ENCODE measurements around the gene RBPJ.

RBPJ gene

GRCh38 chr4:26457412-26457811, 136.6 kb downstream of the RBPJ start:
- H3K36me3 Mint-ChIP-seq (ENCODE audit: low read depth), result no peaks in the 10 kb centered on the region
- TF ChIP-seq, protein P1, sequence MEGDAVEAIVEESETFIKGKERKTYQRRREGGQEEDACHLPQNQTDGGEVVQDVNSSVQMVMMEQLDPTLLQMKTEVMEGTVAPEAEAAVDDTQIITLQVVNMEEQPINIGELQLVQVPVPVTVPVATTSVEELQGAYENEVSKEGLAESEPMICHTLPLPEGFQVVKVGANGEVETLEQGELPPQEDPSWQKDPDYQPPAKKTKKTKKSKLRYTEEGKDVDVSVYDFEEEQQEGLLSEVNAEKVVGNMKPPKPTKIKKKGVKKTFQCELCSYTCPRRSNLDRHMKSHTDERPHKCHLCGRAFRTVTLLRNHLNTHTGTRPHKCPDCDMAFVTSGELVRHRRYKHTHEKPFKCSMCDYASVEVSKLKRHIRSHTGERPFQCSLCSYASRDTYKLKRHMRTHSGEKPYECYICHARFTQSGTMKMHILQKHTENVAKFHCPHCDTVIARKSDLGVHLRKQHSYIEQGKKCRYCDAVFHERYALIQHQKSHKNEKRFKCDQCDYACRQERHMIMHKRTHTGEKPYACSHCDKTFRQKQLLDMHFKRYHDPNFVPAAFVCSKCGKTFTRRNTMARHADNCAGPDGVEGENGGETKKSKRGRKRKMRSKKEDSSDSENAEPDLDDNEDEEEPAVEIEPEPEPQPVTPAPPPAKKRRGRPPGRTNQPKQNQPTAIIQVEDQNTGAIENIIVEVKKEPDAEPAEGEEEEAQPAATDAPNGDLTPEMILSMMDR (IDR thresholded peaks at IDR 0.05; ENCODE audit: unreplicated experiment in 3 of 3), result no peak
- H3K27me3 Mint-ChIP-seq (ENCODE audit: low read depth), result peaks cover 6% of the 10 kb centered on the region
- H3K4me3 Mint-ChIP-seq, result no peak overlapping the region
- H3K27ac Mint-ChIP-seq, result no peak overlapping the region
- H3K4me1 Mint-ChIP-seq, result peaks cover 37% of the 10 kb centered on the region
- peaks cover 11% of the 10 kb centered on the region for H3K9me3 Mint-ChIP-seq

DNA sequence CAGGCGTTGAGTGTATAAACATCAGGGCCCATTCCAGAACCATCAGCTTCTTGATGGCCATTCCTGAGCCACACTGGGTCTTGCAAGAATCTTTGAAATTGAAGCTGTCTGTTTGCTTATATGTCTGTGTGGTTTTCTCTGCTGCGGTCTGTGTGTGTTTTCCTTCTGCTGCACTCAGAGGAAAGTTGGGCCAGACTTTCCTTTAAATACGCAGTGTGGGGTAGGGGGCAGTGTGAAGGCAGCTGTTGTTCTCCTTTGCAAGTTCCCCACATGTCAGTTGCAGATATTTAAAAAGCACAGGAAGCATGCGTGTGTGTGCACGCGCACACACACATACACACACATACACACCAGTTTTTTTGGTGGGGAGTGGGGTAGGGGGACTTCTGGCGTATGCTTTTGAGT, 137.3 kb downstream of the RBPJ start:
- H3K36me3 Mint-ChIP-seq (ENCODE audit: low read depth), result no peaks in the 10 kb centered on the region
- H3K4me3 Mint-ChIP-seq, result no peak overlapping the region
- peaks cover 42% of the 10 kb centered on the region for H3K4me1 Mint-ChIP-seq
- peak overlapping the region in 2 of 3 experiments; percentile 42 to 52 for H3K27ac Mint-ChIP-seq
- H3K9me3 Mint-ChIP-seq, result peaks cover 13% of the 10 kb centered on the region
- peaks cover 6% of the 10 kb centered on the region for H3K27me3 Mint-ChIP-seq (ENCODE audit: low read depth)
- TF ChIP-seq, protein P1 (IDR thresholded peaks at IDR 0.05; ENCODE audit: unreplicated experiment in 3 of 3), result no peak

DNA sequence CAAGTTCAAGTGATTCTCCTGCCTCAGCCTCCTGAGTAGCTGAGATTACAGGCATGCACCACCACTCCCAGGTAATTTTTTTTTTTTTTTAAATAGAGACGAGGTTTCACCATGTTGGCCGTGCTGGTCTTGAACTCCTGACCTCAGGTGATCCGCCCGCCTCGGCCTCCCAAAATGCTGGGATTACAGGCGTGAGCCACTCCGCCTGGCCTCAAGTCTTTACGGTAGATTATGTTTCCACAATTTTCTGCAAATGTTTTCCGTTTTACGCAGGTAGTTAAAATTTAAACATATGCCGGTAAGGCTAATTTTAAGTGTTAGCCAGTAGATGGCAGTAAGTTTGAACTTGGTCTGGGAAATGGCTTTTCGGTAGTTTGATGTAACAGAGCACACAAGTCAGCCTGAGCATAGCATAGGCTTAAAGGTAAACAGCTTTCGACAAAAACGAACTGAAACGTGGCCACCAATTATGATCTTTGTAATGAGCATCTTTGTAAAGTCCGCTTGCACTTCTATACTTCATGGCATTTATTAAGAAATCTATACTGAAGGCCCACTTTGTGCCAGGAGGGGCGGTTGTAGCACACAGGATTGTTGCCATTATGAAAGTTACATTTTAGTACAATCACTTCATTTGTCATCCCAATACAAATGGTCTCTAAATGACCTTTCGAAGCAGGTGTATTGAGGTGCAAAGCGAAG, 138.4 kb downstream of the RBPJ start:
- Mint-ChIP-seq H3K27me3 (ENCODE audit: low read depth) (peaks cover 9% of the 10 kb centered on the region), H3K4me3 (no peak overlapping the region), H3K27ac (peak overlapping the region in 2 of 3 experiments; percentile 23 to 46)

GRCh38 chr4:26459756-26460530, 139.1 kb downstream of the RBPJ start:
- Mint-ChIP-seq H3K27ac (peak overlapping the region in 1 of 3 experiments; percentile 46), H3K4me3 (no peak overlapping the region), H3K4me1 (peaks cover 45% of the 10 kb centered on the region), H3K36me3 (ENCODE audit: low read depth) (no peaks in the 10 kb centered on the region), H3K9me3 (peaks cover 15% of the 10 kb centered on the region), H3K27me3 (ENCODE audit: low read depth) (peaks cover 9% of the 10 kb centered on the region)
- TF ChIP-seq, protein P1 (IDR thresholded peaks at IDR 0.05; ENCODE audit: unreplicated experiment in 3 of 3), result no peak

More for the DNA sequence above, 138.4 kb downstream of the RBPJ start:
- TF ChIP-seq, protein P1 (IDR thresholded peaks at IDR 0.05; ENCODE audit: unreplicated experiment in 3 of 3), result peak; percentile 53 to 59 (median 58)
- H3K36me3 Mint-ChIP-seq (ENCODE audit: low read depth), result no peaks in the 10 kb centered on the region
- peaks cover 45% of the 10 kb centered on the region for H3K4me1 Mint-ChIP-seq
- peaks cover 13% of the 10 kb centered on the region for H3K9me3 Mint-ChIP-seq

- Mint-ChIP-seq H3K4me1 (peaks cover 33% of the 10 kb centered on the region), H3K4me3 (no peak overlapping the region), H3K9me3 (peaks cover 15% of the 10 kb centered on the region), H3K27ac (peak overlapping the region; percentile 59 to 89 (median 85)), H3K27me3 (ENCODE audit: low read depth) (peaks cover 6% of the 10 kb centered on the region), H3K36me3 (ENCODE audit: low read depth) (no peaks in the 10 kb centered on the region)
- TF ChIP-seq, protein P1 (IDR thresholded peaks at IDR 0.05; ENCODE audit: unreplicated experiment in 3 of 3), result no peak
Observed at GRCh38 chr4:26462874-26463273, 142.1 kb downstream of the RBPJ start.

All from nephron (organoid).